Brain microvascular endothelial cell (primary cell): ENCODE results near the gene SMU1.

ENCODE experiments used
- DNase-seq: peaks from one replicate; pipeline ENCODE4 v3.0.0-alpha.2; 2020
- H3K27ac ChIP-seq: fragments of 250-450 bp; sonication (Bioruptor Pico); 2 replicates; pipeline ENCODE4 v1.5.1; 2020; ENCODE audit warnings: mild to moderate bottlenecking, moderate library complexity
- H3K27me3 ChIP-seq: fragments of 250-450 bp; sonication (Bioruptor Pico); replicated peaks from 2 replicates; pipeline ENCODE4 v1.5.1; 2020; ENCODE audit warnings: mild to moderate bottlenecking
- H3K36me3 ChIP-seq: fragments of 250-450 bp; sonication (Bioruptor Pico); replicated peaks from 2 replicates; pipeline ENCODE4 v1.5.1; 2020; ENCODE audit warnings: mild to moderate bottlenecking
- H3K4me3 ChIP-seq: 2 replicates; pipeline ENCODE4 v1.5.1; 2011; ENCODE audit warnings: low read depth, mild to moderate bottlenecking, control low read depth, low read length, moderate library complexity
- CTCF ChIP-seq: IDR thresholded peaks from 2 replicates; pipeline ENCODE4 v1.5.1; 2011; ENCODE audit warnings: low read depth, mild to moderate bottlenecking, moderate library complexity, low read length, control low read depth, inconsistent platforms; ENCODE audit errors: missing control alignments
- in situ Hi-C: cut with HindIII; loops from 2 replicates; pipeline ENCODE4 v1.10.0; 2017; ENCODE audit warnings: low sequenced_read_pairs, low pct_ligation_motif_present

SMU1 gene

GRCh38 chr9:33120620-33121019, 44.1 kb upstream of the SMU1 start:
- in situ Hi-C loops, result no loop called here
- Histone ChIP-seq H3K4me3 (no peak overlapping the region), H3K27me3 (no peaks in the 10 kb centered on the region), H3K27ac (no peak overlapping the region), H3K36me3 (peaks cover 8% of the 10 kb centered on the region)
- no peak for TF ChIP-seq CTCF
- no peak for DNase-seq

GRCh38 chr9:33117796-33118195, 41.3 kb upstream of the SMU1 start:
- Histone ChIP-seq H3K4me3 (no peak overlapping the region), H3K36me3 (peaks cover 20% of the 10 kb centered on the region), H3K27ac (no peak overlapping the region), H3K27me3 (no peaks in the 10 kb centered on the region)
- TF ChIP-seq CTCF, result no peak
- DNase-seq, result no peak
- in situ Hi-C loops, result no loop called here

GRCh38 chr9:33117306-33117705, 40.8 kb upstream of the SMU1 start:
- Histone ChIP-seq H3K4me3 (no peak overlapping the region), H3K27ac (no peak overlapping the region), H3K27me3 (no peaks in the 10 kb centered on the region), H3K36me3 (peaks cover 21% of the 10 kb centered on the region)
- TF ChIP-seq CTCF, result no peak
- no peak for DNase-seq
- in situ Hi-C loops, result no loop called here

GRCh38 chr9:33116860-33117259, 40.4 kb upstream of the SMU1 start:
- TF ChIP-seq CTCF, result no peak
- no peak overlapping the region for H3K27ac ChIP-seq
- no peak overlapping the region for H3K4me3 ChIP-seq
- in situ Hi-C loops, result no loop called here
- H3K27me3 ChIP-seq, result no peaks in the 10 kb centered on the region
- no peak for DNase-seq
- H3K36me3 ChIP-seq, result peaks cover 21% of the 10 kb centered on the region

GRCh38 chr9:33114746-33115145, 38.3 kb upstream of the SMU1 start:
- H3K27ac ChIP-seq, result no peak overlapping the region
- H3K36me3 ChIP-seq, result peaks cover 16% of the 10 kb centered on the region
- H3K4me3 ChIP-seq, result no peak overlapping the region
- no peak for DNase-seq
- in situ Hi-C loops, result no loop called here
- H3K27me3 ChIP-seq, result no peaks in the 10 kb centered on the region
- TF ChIP-seq CTCF, result no peak

GRCh38 chr9:33113799-33114547, 37.5 kb upstream of the SMU1 start:
- no peak overlapping the region for H3K27ac ChIP-seq
- H3K4me3 ChIP-seq, result no peak overlapping the region
- no peak for TF ChIP-seq CTCF
- H3K36me3 ChIP-seq, result peaks cover 16% of the 10 kb centered on the region
- H3K27me3 ChIP-seq, result no peaks in the 10 kb centered on the region
- no peak for DNase-seq
- in situ Hi-C loops, result no loop called here
